ENCODE results near the gene PIP4K2A. TPM values are rescaled to one million over a fixed set of nuclear protein-coding genes. Genes with fewer than 3 reads are reported as not detected.
A peak's percentile ranks its signal among the peaks of the same experiment; 100 is the strongest.

PIP4K2A gene
- total RNA-seq, 3 donors from 2014 or later: 15.1 to 36.6 (median 33.1) TPM

GRCh38 chr10:22713853-22714478 is 412 bp downstream of the PIP4K2A start:
- Histone ChIP-seq H3K4me3 (peak overlapping the region; percentile 75 to 97 (median 93)), H3K36me3 (no peaks in the 10 kb centered on the region), H3K27ac (peak overlapping the region; percentile 74 to 92), H3K4me1 (peaks cover 0 to 4% of the 10 kb centered on the region in 2 donors), H3K27me3 (no peaks in the 10 kb centered on the region), H3K9me3 (no peaks in the 10 kb centered on the region)
- DNase-seq (ENCODE audit: low spot score in 2 of 2): no peak
- TF ChIP-seq POLR2AphosphoS5 (IDR thresholded peaks at IDR 0.05): no peak
- intact Hi-C loops (cut with DNase I; ENCODE audit: low total_unique reads): no loop called here

- intact Hi-C loops (cut with DNase I; ENCODE audit: low total_unique reads): no loop called here
- no peaks in the 10 kb centered on the region for H3K9me3 ChIP-seq
- H3K4me3 ChIP-seq: peak overlapping the region; percentile 75 to 97 (median 93)
- peaks cover 0 to 4% of the 10 kb centered on the region in 2 donors for H3K4me1 ChIP-seq
- no peaks in the 10 kb centered on the region for H3K36me3 ChIP-seq
- peak overlapping the region; percentile 74 to 92 for H3K27ac ChIP-seq
- no peak for TF ChIP-seq POLR2AphosphoS5 (IDR thresholded peaks at IDR 0.05)
- no peak for TF ChIP-seq POLR2A (IDR thresholded peaks at IDR 0.05)
- TF ChIP-seq CTCF (IDR thresholded peaks at IDR 0.05): no peak
- DNase-seq (ENCODE audit: low spot score in 2 of 2): no peak
- H3K27me3 ChIP-seq: no peaks in the 10 kb centered on the region
These were observed 1.2 kb downstream of the PIP4K2A start for GRCh38 chr10:22712956-22713852.

GRCh38 chr10:22712211-22712955 is 2.0 kb downstream of the PIP4K2A start:
- Histone ChIP-seq H3K4me1 (peaks cover 0 to 4% of the 10 kb centered on the region in 2 donors), H3K9me3 (no peaks in the 10 kb centered on the region), H3K36me3 (no peaks in the 10 kb centered on the region), H3K4me3 (peak overlapping the region; percentile 75 to 97 (median 93)), H3K27ac (peak overlapping the region in 1 of 2 donors; percentile 92), H3K27me3 (no peaks in the 10 kb centered on the region)
- TF ChIP-seq POLR2A (IDR thresholded peaks at IDR 0.05) (no peak), POLR2AphosphoS5 (IDR thresholded peaks at IDR 0.05) (no peak), CTCF (IDR thresholded peaks at IDR 0.05) (no peak)
- no peak for DNase-seq (ENCODE audit: low spot score in 2 of 2)
- intact Hi-C loops (cut with DNase I; ENCODE audit: low total_unique reads): no loop called here

- no peak overlapping the region for H3K4me3 ChIP-seq
- TF ChIP-seq CTCF (IDR thresholded peaks at IDR 0.05): no peak
- no peak for TF ChIP-seq POLR2A (IDR thresholded peaks at IDR 0.05)
- no peak for TF ChIP-seq POLR2AphosphoS5 (IDR thresholded peaks at IDR 0.05)
- H3K9me3 ChIP-seq: no peaks in the 10 kb centered on the region
- peaks cover 0 to 4% of the 10 kb centered on the region in 2 donors for H3K4me1 ChIP-seq
- H3K27ac ChIP-seq: no peak overlapping the region
- DNase-seq (ENCODE audit: low spot score in 2 of 2): no peak
- intact Hi-C loops (cut with DNase I; ENCODE audit: low total_unique reads): no loop called here
- H3K27me3 ChIP-seq: no peaks in the 10 kb centered on the region
- H3K36me3 ChIP-seq: no peaks in the 10 kb centered on the region
These were observed 3.0 kb downstream of the PIP4K2A start for GRCh38 chr10:22711373-22711772.

GRCh38 chr10:22710139-22710745 is 4.1 kb downstream of the PIP4K2A start:
- no peak overlapping the region for H3K27ac ChIP-seq
- H3K4me3 ChIP-seq: no peak overlapping the region
- H3K36me3 ChIP-seq: no peaks in the 10 kb centered on the region
- no peak for DNase-seq (ENCODE audit: low spot score in 2 of 2)
- H3K4me1 ChIP-seq: peaks cover 0 to 4% of the 10 kb centered on the region in 2 donors
- intact Hi-C loops (cut with DNase I; ENCODE audit: low total_unique reads): no loop called here
- H3K27me3 ChIP-seq: no peaks in the 10 kb centered on the region
- TF ChIP-seq POLR2A (IDR thresholded peaks at IDR 0.05) (no peak), POLR2AphosphoS5 (IDR thresholded peaks at IDR 0.05) (no peak), CTCF (IDR thresholded peaks at IDR 0.05) (no peak)
- H3K9me3 ChIP-seq: no peaks in the 10 kb centered on the region

Measured in breast epithelium (tissue), 4 donors.